Ectodermal cell (in vitro differentiated cells): ENCODE measurements around the gene MED13L.

Experiments
- H3K27ac ChIP-seq: 2 replicates; pipeline ENCODE4 v1.7.0; 2013; ENCODE audit warnings: mild to moderate bottlenecking, low read depth, low read length; ENCODE audit not compliant: insufficient read depth, poor library complexity, severe bottlenecking
- H3K27me3 ChIP-seq: 2 replicates; pipeline ENCODE4 v1.7.0; 2013; ENCODE audit warnings: mild to moderate bottlenecking, low read length; ENCODE audit not compliant: insufficient read depth, control insufficient read depth, poor library complexity, severe bottlenecking
- H3K36me3 ChIP-seq: one replicate; pipeline ENCODE4 v1.7.0; 2013; ENCODE audit warnings: low read length; ENCODE audit not compliant: control insufficient read depth, insufficient read depth
- H3K4me1 ChIP-seq: one replicate; pipeline ENCODE4 v1.7.0; 2013; ENCODE audit warnings: low read length; ENCODE audit not compliant: control insufficient read depth, insufficient read depth
- H3K4me3 ChIP-seq: 2 replicates; pipeline ENCODE4 v1.7.0; 2013; ENCODE audit warnings: low read depth, low read length, control low read depth; ENCODE audit not compliant: insufficient read depth
- H3K9me3 ChIP-seq: 2 replicates; pipeline ENCODE4 v1.7.0; 2013; ENCODE audit warnings: mild to moderate bottlenecking, low read length, moderate library complexity; ENCODE audit not compliant: control insufficient read depth
- WGBS, 2 experiments: methylation state at CpG; one replicate each; pipeline ENCODE4 v1.1.7; 2013; ENCODE audit warnings: missing lambda C conversion rate in 2 of 2; 5-methylcytosine and 5-hydroxymethylcytosine counted together

MED13L gene

GRCh38 chr12:116264525-116265070 is 12.9 kb downstream of the MED13L start:
- H3K36me3 ChIP-seq, result no peaks in the 10 kb centered on the region
- 70 to 85% methylated on average over 2 of the region's 2 CpGs for WGBS, 2 experiments
- H3K27ac ChIP-seq, result no peak overlapping the region
- peaks cover 30% of the 10 kb centered on the region for H3K4me1 ChIP-seq
- H3K4me3 ChIP-seq, result no peak overlapping the region
- H3K9me3 ChIP-seq, result no peaks in the 10 kb centered on the region
- no peaks in the 10 kb centered on the region for H3K27me3 ChIP-seq

- peaks cover 30% of the 10 kb centered on the region for H3K4me1 ChIP-seq
- H3K4me3 ChIP-seq, result no peak overlapping the region
- no peaks in the 10 kb centered on the region for H3K9me3 ChIP-seq
- no peak overlapping the region for H3K27ac ChIP-seq
- no peaks in the 10 kb centered on the region for H3K27me3 ChIP-seq
- H3K36me3 ChIP-seq, result no peaks in the 10 kb centered on the region
- 52 to 60% methylated on average over 2 of the region's 2 CpGs for WGBS, 2 experiments
Observed at GRCh38 chr12:116263844-116264243, 13.6 kb downstream of the MED13L start.

GRCh38 chr12:116263431-116263830 is 14.1 kb downstream of the MED13L start:
- WGBS, 2 experiments, result 80 to 100% methylated on average over 1 of the region's 1 CpG
- Histone ChIP-seq H3K9me3 (no peaks in the 10 kb centered on the region), H3K27ac (no peak overlapping the region), H3K27me3 (no peaks in the 10 kb centered on the region), H3K4me1 (peaks cover 30% of the 10 kb centered on the region), H3K4me3 (no peak overlapping the region), H3K36me3 (no peaks in the 10 kb centered on the region)

- H3K27ac ChIP-seq, result no peak overlapping the region
- peaks cover 30% of the 10 kb centered on the region for H3K4me1 ChIP-seq
- H3K4me3 ChIP-seq, result no peak overlapping the region
- no peaks in the 10 kb centered on the region for H3K9me3 ChIP-seq
- WGBS, 2 experiments, result 100% methylated on average over 2 of the region's 2 CpGs
- no peaks in the 10 kb centered on the region for H3K27me3 ChIP-seq
- H3K36me3 ChIP-seq, result no peaks in the 10 kb centered on the region
Observed at GRCh38 chr12:116262741-116263140, 14.8 kb downstream of the MED13L start.

GRCh38 chr12:116261525-116262100 is 15.9 kb downstream of the MED13L start:
- no peak overlapping the region for H3K4me3 ChIP-seq
- H3K4me1 ChIP-seq, result peaks cover 34% of the 10 kb centered on the region
- 89 to 92% methylated on average over 4 of the region's 4 CpGs for WGBS, 2 experiments
- H3K36me3 ChIP-seq, result no peaks in the 10 kb centered on the region
- H3K27ac ChIP-seq, result no peak overlapping the region
- no peaks in the 10 kb centered on the region for H3K27me3 ChIP-seq
- no peaks in the 10 kb centered on the region for H3K9me3 ChIP-seq

GRCh38 chr12:116259800-116260577 is 17.5 kb downstream of the MED13L start:
- H3K4me3 ChIP-seq, result no peak overlapping the region
- H3K36me3 ChIP-seq, result no peaks in the 10 kb centered on the region
- H3K27ac ChIP-seq, result no peak overlapping the region
- WGBS, 2 experiments, result 93 to 96% methylated on average over 7 to 9 of the region's 9 CpGs
- no peaks in the 10 kb centered on the region for H3K9me3 ChIP-seq
- no peaks in the 10 kb centered on the region for H3K27me3 ChIP-seq
- H3K4me1 ChIP-seq, result peaks cover 24% of the 10 kb centered on the region

- Histone ChIP-seq H3K27ac (no peak overlapping the region), H3K27me3 (no peaks in the 10 kb centered on the region), H3K4me3 (no peak overlapping the region), H3K36me3 (no peaks in the 10 kb centered on the region), H3K9me3 (no peaks in the 10 kb centered on the region), H3K4me1 (peaks cover 14% of the 10 kb centered on the region)
- 97 to 98% methylated on average over 3 of the region's 3 CpGs for WGBS, 2 experiments
Observed at GRCh38 chr12:116257826-116258225, 19.7 kb downstream of the MED13L start.

GRCh38 chr12:116257215-116257614 is 20.3 kb downstream of the MED13L start:
- Histone ChIP-seq H3K27me3 (no peaks in the 10 kb centered on the region), H3K9me3 (no peaks in the 10 kb centered on the region), H3K27ac (no peak overlapping the region), H3K4me1 (peaks cover 14% of the 10 kb centered on the region), H3K4me3 (no peak overlapping the region), H3K36me3 (no peaks in the 10 kb centered on the region)
- WGBS, 2 experiments, result 73 to 86% methylated on average over 3 of the region's 3 CpGs

GRCh38 chr12:116249938-116250337 is 27.6 kb downstream of the MED13L start:
- no peaks in the 10 kb centered on the region for H3K9me3 ChIP-seq
- H3K4me1 ChIP-seq, result peaks cover 34% of the 10 kb centered on the region
- WGBS, 2 experiments, result 86 to 100% methylated on average over 1 of the region's 2 CpGs
- no peaks in the 10 kb centered on the region for H3K27me3 ChIP-seq
- no peak overlapping the region for H3K4me3 ChIP-seq
- no peaks in the 10 kb centered on the region for H3K36me3 ChIP-seq
- H3K27ac ChIP-seq, result no peak overlapping the region

GRCh38 chr12:116248930-116249329 is 28.6 kb downstream of the MED13L start:
- Histone ChIP-seq H3K4me1 (peaks cover 39% of the 10 kb centered on the region), H3K27me3 (no peaks in the 10 kb centered on the region), H3K9me3 (no peaks in the 10 kb centered on the region), H3K4me3 (no peak overlapping the region), H3K27ac (peak overlapping the region; percentile 22), H3K36me3 (no peaks in the 10 kb centered on the region)
